ENCODE measurements around the gene C6orf141.

The C6orf141 gene

GRCh38 chr6:49553384-49553783 is 2.9 kb downstream of the C6orf141 start:
- WGBS (ENCODE audit: insufficient coverage, insufficient read length) = no CpG with 5 or more reads among the region's 1 CpG
- DNase-seq (ENCODE audit: low read depth, low spot score) = no peak
- Histone ChIP-seq H3K9me3 (ENCODE audit: control insufficient read depth, insufficient read depth, low read length) (no peaks in the 10 kb centered on the region), H3K36me3 (ENCODE audit: control insufficient read depth, insufficient read depth, low read length) (no peaks in the 10 kb centered on the region), H3K4me3 (ENCODE audit: low read length) (no peak overlapping the region), H3K27me3 (ENCODE audit: control insufficient read depth, insufficient read depth, low read length) (peaks cover 4% of the 10 kb centered on the region; the same call in 1 of the 2 replicates), H3K27ac (ENCODE audit: low read length) (no peak overlapping the region), H3K4me1 (ENCODE audit: control insufficient read depth, insufficient read depth, low read length) (no peaks in the 10 kb centered on the region)

- Histone ChIP-seq H3K9me3 (ENCODE audit: control insufficient read depth, insufficient read depth, low read length) (no peaks in the 10 kb centered on the region), H3K36me3 (ENCODE audit: control insufficient read depth, insufficient read depth, low read length) (no peaks in the 10 kb centered on the region), H3K27me3 (ENCODE audit: control insufficient read depth, insufficient read depth, low read length) (peaks cover 4% of the 10 kb centered on the region; the same call in 1 of the 2 replicates), H3K27ac (ENCODE audit: low read length) (no peak overlapping the region), H3K4me1 (ENCODE audit: control insufficient read depth, insufficient read depth, low read length) (no peaks in the 10 kb centered on the region), H3K4me3 (ENCODE audit: low read length) (no peak overlapping the region)
- DNase-seq (ENCODE audit: low read depth, low spot score) = no peak
- WGBS (ENCODE audit: insufficient coverage, insufficient read length) = no CpG with 5 or more reads among the region's 4 CpGs
Measured at GRCh38 chr6:49555951-49556350, 5.5 kb downstream of the C6orf141 start.

GRCh38 chr6:49556429-49556837 is 6.0 kb downstream of the C6orf141 start:
- Histone ChIP-seq H3K4me1 (ENCODE audit: control insufficient read depth, insufficient read depth, low read length) (no peaks in the 10 kb centered on the region), H3K27me3 (ENCODE audit: control insufficient read depth, insufficient read depth, low read length) (peaks cover 4% of the 10 kb centered on the region; the same call in 1 of the 2 replicates), H3K4me3 (ENCODE audit: low read length) (no peak overlapping the region), H3K9me3 (ENCODE audit: control insufficient read depth, insufficient read depth, low read length) (no peaks in the 10 kb centered on the region), H3K36me3 (ENCODE audit: control insufficient read depth, insufficient read depth, low read length) (no peaks in the 10 kb centered on the region), H3K27ac (ENCODE audit: low read length) (no peak overlapping the region)
- no peak for DNase-seq (ENCODE audit: low read depth, low spot score)

GRCh38 chr6:49557177-49557576 is 6.7 kb downstream of the C6orf141 start:
- no peaks in the 10 kb centered on the region for H3K36me3 ChIP-seq (ENCODE audit: control insufficient read depth, insufficient read depth, low read length)
- H3K27me3 ChIP-seq (ENCODE audit: control insufficient read depth, insufficient read depth, low read length) = peaks cover 4% of the 10 kb centered on the region; the same call in 1 of the 2 replicates
- no peak overlapping the region for H3K4me3 ChIP-seq (ENCODE audit: low read length)
- no peak for DNase-seq (ENCODE audit: low read depth, low spot score)
- no CpG with 5 or more reads among the region's 3 CpGs for WGBS (ENCODE audit: insufficient coverage, insufficient read length)
- no peaks in the 10 kb centered on the region for H3K9me3 ChIP-seq (ENCODE audit: control insufficient read depth, insufficient read depth, low read length)
- H3K4me1 ChIP-seq (ENCODE audit: control insufficient read depth, insufficient read depth, low read length) = no peaks in the 10 kb centered on the region
- H3K27ac ChIP-seq (ENCODE audit: low read length) = no peak overlapping the region

GRCh38 chr6:49558238-49558637 is 7.8 kb downstream of the C6orf141 start:
- Histone ChIP-seq H3K9me3 (ENCODE audit: control insufficient read depth, insufficient read depth, low read length) (no peaks in the 10 kb centered on the region), H3K4me1 (ENCODE audit: control insufficient read depth, insufficient read depth, low read length) (no peaks in the 10 kb centered on the region)

GRCh38 chr6:49563006-49563886 is 12.8 kb downstream of the C6orf141 start:
- Histone ChIP-seq H3K9me3 (ENCODE audit: control insufficient read depth, insufficient read depth, low read length) (no peaks in the 10 kb centered on the region), H3K27ac (ENCODE audit: low read length) (no peak overlapping the region), H3K27me3 (ENCODE audit: control insufficient read depth, insufficient read depth, low read length) (peaks cover under 1% of the 10 kb centered on the region; the same call in 1 of the 2 replicates), H3K4me3 (ENCODE audit: low read length) (no peak overlapping the region), H3K36me3 (ENCODE audit: control insufficient read depth, insufficient read depth, low read length) (no peaks in the 10 kb centered on the region), H3K4me1 (ENCODE audit: control insufficient read depth, insufficient read depth, low read length) (no peaks in the 10 kb centered on the region)
- DNase-seq (ENCODE audit: low read depth, low spot score) = no peak
- WGBS (ENCODE audit: insufficient coverage, insufficient read length) = no CpG with 5 or more reads among the region's 5 CpGs

More at GRCh38 chr6:49558238-49558637, 7.8 kb downstream of the C6orf141 start:
- DNase-seq (ENCODE audit: low read depth, low spot score) = no peak
- H3K4me3 ChIP-seq (ENCODE audit: low read length) = no peak overlapping the region
- no peak overlapping the region for H3K27ac ChIP-seq (ENCODE audit: low read length)
- peaks cover 4% of the 10 kb centered on the region; the same call in 1 of the 2 replicates for H3K27me3 ChIP-seq (ENCODE audit: control insufficient read depth, insufficient read depth, low read length)
- H3K36me3 ChIP-seq (ENCODE audit: control insufficient read depth, insufficient read depth, low read length) = no peaks in the 10 kb centered on the region

- H3K4me3 ChIP-seq (ENCODE audit: low read length) = no peak overlapping the region
- H3K9me3 ChIP-seq (ENCODE audit: control insufficient read depth, insufficient read depth, low read length) = no peaks in the 10 kb centered on the region
- no peaks in the 10 kb centered on the region for H3K36me3 ChIP-seq (ENCODE audit: control insufficient read depth, insufficient read depth, low read length)
- H3K27ac ChIP-seq (ENCODE audit: low read length) = no peak overlapping the region
- WGBS (ENCODE audit: insufficient coverage, insufficient read length) = no CpG with 5 or more reads among the region's 1 CpG
- no peaks in the 10 kb centered on the region; the same call in 1 of the 2 replicates for H3K27me3 ChIP-seq (ENCODE audit: control insufficient read depth, insufficient read depth, low read length)
- H3K4me1 ChIP-seq (ENCODE audit: control insufficient read depth, insufficient read depth, low read length) = no peaks in the 10 kb centered on the region
- DNase-seq (ENCODE audit: low read depth, low spot score) = no peak
Measured at GRCh38 chr6:49564552-49564951, 14.1 kb downstream of the C6orf141 start.

- Histone ChIP-seq H3K4me3 (ENCODE audit: low read length) (no peak overlapping the region), H3K27ac (ENCODE audit: low read length) (no peak overlapping the region)
- WGBS (ENCODE audit: insufficient coverage, insufficient read length) = no CpG with 5 or more reads among the region's 2 CpGs
Measured at GRCh38 chr6:49565261-49565660, 14.8 kb downstream of the C6orf141 start.

GRCh38 chr6:49565855-49566254 is 15.4 kb downstream of the C6orf141 start:
- no CpG with 5 or more reads among the region's 10 CpGs for WGBS (ENCODE audit: insufficient coverage, insufficient read length)
- Histone ChIP-seq H3K36me3 (ENCODE audit: control insufficient read depth, insufficient read depth, low read length) (no peaks in the 10 kb centered on the region), H3K4me1 (ENCODE audit: control insufficient read depth, insufficient read depth, low read length) (no peaks in the 10 kb centered on the region), H3K27ac (ENCODE audit: low read length) (no peak overlapping the region), H3K27me3 (ENCODE audit: control insufficient read depth, insufficient read depth, low read length) (no peaks in the 10 kb centered on the region), H3K4me3 (ENCODE audit: low read length) (no peak overlapping the region), H3K9me3 (ENCODE audit: control insufficient read depth, insufficient read depth, low read length) (no peaks in the 10 kb centered on the region)
- no peak for DNase-seq (ENCODE audit: low read depth, low spot score)

More at GRCh38 chr6:49565261-49565660, 14.8 kb downstream of the C6orf141 start:
- H3K4me1 ChIP-seq (ENCODE audit: control insufficient read depth, insufficient read depth, low read length) = no peaks in the 10 kb centered on the region
- no peaks in the 10 kb centered on the region for H3K36me3 ChIP-seq (ENCODE audit: control insufficient read depth, insufficient read depth, low read length)
- no peaks in the 10 kb centered on the region for H3K27me3 ChIP-seq (ENCODE audit: control insufficient read depth, insufficient read depth, low read length)
- no peaks in the 10 kb centered on the region for H3K9me3 ChIP-seq (ENCODE audit: control insufficient read depth, insufficient read depth, low read length)
- no peak for DNase-seq (ENCODE audit: low read depth, low spot score)

- Histone ChIP-seq H3K4me3 (ENCODE audit: low read length) (no peak overlapping the region), H3K36me3 (ENCODE audit: control insufficient read depth, insufficient read depth, low read length) (no peaks in the 10 kb centered on the region), H3K9me3 (ENCODE audit: control insufficient read depth, insufficient read depth, low read length) (no peaks in the 10 kb centered on the region), H3K27me3 (ENCODE audit: control insufficient read depth, insufficient read depth, low read length) (no peaks in the 10 kb centered on the region), H3K4me1 (ENCODE audit: control insufficient read depth, insufficient read depth, low read length) (no peaks in the 10 kb centered on the region), H3K27ac (ENCODE audit: low read length) (no peak overlapping the region)
- no peak for DNase-seq (ENCODE audit: low read depth, low spot score)
- no CpG with 5 or more reads among the region's 6 CpGs for WGBS (ENCODE audit: insufficient coverage, insufficient read length)
Measured at GRCh38 chr6:49570474-49571079, 20.1 kb downstream of the C6orf141 start.
